Endothelial cell (in vitro differentiated cells): ENCODE measurements around the gene SCO1. TPM values are rescaled to one million over a fixed set of nuclear protein-coding genes. Genes with fewer than 3 reads are reported as not detected.

Source experiments
- DNase-seq: peaks from one replicate; pipeline ENCODE4 v3.0.0; 2021; ENCODE audit warnings: low spot score
- H3K27ac Mint-ChIP-seq: one replicate; pipeline ENCODE4 v1.8.0; 2021; ENCODE audit warnings: mixed read lengths, inconsistent platforms; ENCODE audit not compliant: unreplicated experiment
- H3K27me3 Mint-ChIP-seq: one replicate; pipeline ENCODE4 v1.8.0; 2021; ENCODE audit warnings: mild to moderate bottlenecking, moderate library complexity, mixed read lengths, inconsistent platforms; ENCODE audit not compliant: unreplicated experiment
- H3K36me3 Mint-ChIP-seq: one replicate; pipeline ENCODE4 v1.8.0; 2021; ENCODE audit warnings: mild to moderate bottlenecking, low read depth, mixed read lengths, inconsistent platforms; ENCODE audit not compliant: unreplicated experiment
- H3K4me1 Mint-ChIP-seq: one replicate; pipeline ENCODE4 v1.8.0; 2021; ENCODE audit warnings: mild to moderate bottlenecking, mixed read lengths, inconsistent platforms; ENCODE audit not compliant: unreplicated experiment
- H3K4me3 Mint-ChIP-seq: one replicate; pipeline ENCODE4 v1.8.0; 2021; ENCODE audit warnings: mild to moderate bottlenecking, mixed read lengths, inconsistent platforms; ENCODE audit not compliant: unreplicated experiment
- H3K9me3 Mint-ChIP-seq: one replicate; pipeline ENCODE4 v1.8.0; 2021; ENCODE audit warnings: mixed read lengths, inconsistent platforms; ENCODE audit not compliant: unreplicated experiment
- total RNA-seq: library from RNA; stranded (reverse); fragmentation: NEBNext Ultra II Directional; extraction: Animal tissue kit (Norgen Biotek cat#: 25700); gene quantifications from one replicate; pipeline ENCODE4 v1.2.1, GENCODE V29; 2021; ENCODE audit not compliant: unreplicated experiment
- TF ChIP-seq, protein P1 (sequence below): fragments of 200-600 bp; sonication (generic); IDR thresholded peaks from one replicate; pipeline ENCODE4 v1.5.0; 2021; ENCODE audit warnings: antibody characterized with exemption; ENCODE audit not compliant: unreplicated experiment

The SCO1 gene
- total RNA-seq, 1 donor from 2014 or later = 24.0 TPM

DNA sequence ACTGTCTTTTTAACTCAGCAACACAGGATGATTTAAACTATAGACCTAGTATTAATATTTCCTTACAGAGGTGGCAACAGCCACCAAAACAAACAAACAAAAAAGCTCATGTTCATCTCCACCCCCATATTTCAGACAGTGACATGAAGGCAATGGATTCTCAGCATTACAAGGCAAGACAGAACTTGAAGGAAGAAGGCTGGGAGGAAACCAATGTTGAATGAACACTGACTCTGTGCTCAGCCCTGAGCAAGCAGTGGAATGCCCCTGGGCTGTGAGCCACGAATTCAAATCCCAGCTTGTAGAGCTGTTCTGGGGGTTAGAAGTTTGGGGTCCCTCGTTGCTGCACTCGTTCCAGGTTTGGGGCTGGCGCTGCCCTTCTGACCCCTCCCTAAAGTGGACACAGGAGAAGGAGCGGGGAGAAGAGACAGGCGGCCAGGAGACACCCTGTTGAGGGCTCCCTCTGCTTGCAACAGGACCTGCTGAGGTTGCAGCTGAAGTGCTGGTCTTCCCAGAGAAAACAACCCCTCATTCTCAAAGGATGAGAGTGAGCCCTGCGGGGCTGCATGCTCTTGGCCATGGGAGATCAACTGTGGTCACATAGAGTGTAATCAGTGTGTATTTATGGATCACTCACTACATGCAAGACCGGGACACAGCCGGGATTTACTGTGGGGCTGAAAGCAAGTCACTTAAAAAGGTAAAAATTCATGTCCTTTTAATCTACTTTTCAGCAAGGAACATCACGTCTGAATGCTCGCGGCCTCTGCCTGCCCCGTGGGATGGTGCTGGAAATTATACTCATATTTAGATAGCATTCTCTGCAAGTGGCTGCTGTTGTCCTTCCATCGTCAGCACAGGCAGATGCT, 74.5 kb downstream of the SCO1 start:
- Mint-ChIP-seq H3K27ac (no peak overlapping the region), H3K36me3 (no peaks in the 10 kb centered on the region), H3K4me1 (peaks cover 6% of the 10 kb centered on the region), H3K27me3 (peaks cover 6% of the 10 kb centered on the region), H3K4me3 (no peak overlapping the region), H3K9me3 (no peaks in the 10 kb centered on the region)
- no peak for DNase-seq
- TF ChIP-seq, protein P1, sequence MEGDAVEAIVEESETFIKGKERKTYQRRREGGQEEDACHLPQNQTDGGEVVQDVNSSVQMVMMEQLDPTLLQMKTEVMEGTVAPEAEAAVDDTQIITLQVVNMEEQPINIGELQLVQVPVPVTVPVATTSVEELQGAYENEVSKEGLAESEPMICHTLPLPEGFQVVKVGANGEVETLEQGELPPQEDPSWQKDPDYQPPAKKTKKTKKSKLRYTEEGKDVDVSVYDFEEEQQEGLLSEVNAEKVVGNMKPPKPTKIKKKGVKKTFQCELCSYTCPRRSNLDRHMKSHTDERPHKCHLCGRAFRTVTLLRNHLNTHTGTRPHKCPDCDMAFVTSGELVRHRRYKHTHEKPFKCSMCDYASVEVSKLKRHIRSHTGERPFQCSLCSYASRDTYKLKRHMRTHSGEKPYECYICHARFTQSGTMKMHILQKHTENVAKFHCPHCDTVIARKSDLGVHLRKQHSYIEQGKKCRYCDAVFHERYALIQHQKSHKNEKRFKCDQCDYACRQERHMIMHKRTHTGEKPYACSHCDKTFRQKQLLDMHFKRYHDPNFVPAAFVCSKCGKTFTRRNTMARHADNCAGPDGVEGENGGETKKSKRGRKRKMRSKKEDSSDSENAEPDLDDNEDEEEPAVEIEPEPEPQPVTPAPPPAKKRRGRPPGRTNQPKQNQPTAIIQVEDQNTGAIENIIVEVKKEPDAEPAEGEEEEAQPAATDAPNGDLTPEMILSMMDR = no peak

Other genes starting within 250 kb of the SCO1 start
- gene MYH4, start 228.0 kb downstream of the SCO1 start, total RNA-seq = not detected
- not detected for gene MYH1, start 179.0 kb downstream of the SCO1 start, total RNA-seq
- gene MYH2, start 147.9 kb downstream of the SCO1 start, total RNA-seq = 0.69 TPM
- gene MYH3, start 40.2 kb downstream of the SCO1 start, total RNA-seq = 2.1 TPM
- gene ADPRM, start 61 bp upstream of the SCO1 start, total RNA-seq = 5.2 TPM
- gene TMEM220, start 32.5 kb upstream of the SCO1 start, total RNA-seq = 2.3 TPM
- not detected for gene TMEM238L, start 106.6 kb upstream of the SCO1 start, total RNA-seq
- gene PIRT, start 140.6 kb upstream of the SCO1 start, total RNA-seq = not detected